ENCODE results near the gene CSNK1E. TPM values are rescaled to one million over a fixed set of nuclear protein-coding genes. Genes with fewer than 3 reads are reported as not detected.

CSNK1E gene
- total and polyA plus RNA-seq, 2 of the 8 experiments (the other 6 are each of a cell fraction or from before 2014, with no cell fraction given): 247 to 263 TPM

- 0 out of 2 replicates have a peak, but pooled peaks have one; percentile 23 for TF ChIP-seq GABPA (IDR thresholded peaks at IDR 0.05; ENCODE audit: borderline replicate concordance, insufficient read depth, low read length)
- TF ChIP-seq RAD21 (IDR thresholded peaks at IDR 0.05 in 1 of 2, conservative IDR thresholded peaks at IDR 0.05 in 1 of 2; ENCODE audit: low read depth in 2 of 2, low read length in 2 of 2): peak in 1 of 2 experiments; percentile 11; a peak in 1 of 4 replicates
- TF ChIP-seq TBP (IDR thresholded peaks at IDR 0.05; ENCODE audit: low read depth, low read length): peak; percentile 78
- no peak for TF ChIP-seq ATF3 (IDR thresholded peaks at IDR 0.05; ENCODE audit: insufficient read depth, low read depth, low read length)
These were observed 8.4 kb upstream of the CSNK1E start (continued) for GRCh38 chr22:38325587-38325986.

All from H1 (cell line).